Endothelial cell of umbilical vein (primary cell): ENCODE data around the gene GSPT1.
"Not testable (repeated sequence)": the region's sequence is repeated elsewhere in the genome, so short reads cannot be mapped to it uniquely, and the experiment has no call there.

Experiments used
- GATA2 ChIP-seq: IDR thresholded peaks from 2 replicates; pipeline ENCODE4 v1.7.0; 2011; ENCODE audit warnings: low read depth, mild to moderate bottlenecking, moderate library complexity, mixed read lengths, low read length; ENCODE audit not compliant: insufficient read length, insufficient read depth
- TF ChIP-seq, protein P1 (sequence below), 2 donors: IDR thresholded peaks; 1 replicate in 1 of 2; 2 replicates in 1 of 2; pipeline ENCODE4 v1.5.1; 2011; ENCODE audit warnings: low read length in 2 of 2, mild to moderate bottlenecking in 2 of 2, moderate library complexity in 2 of 2, control low read depth in 1 of 2, inconsistent platforms in 1 of 2, low read depth in 1 of 2; ENCODE audit not compliant: insufficient read depth in 1 of 2; ENCODE audit errors: extremely low read depth in 1 of 2

DNA sequence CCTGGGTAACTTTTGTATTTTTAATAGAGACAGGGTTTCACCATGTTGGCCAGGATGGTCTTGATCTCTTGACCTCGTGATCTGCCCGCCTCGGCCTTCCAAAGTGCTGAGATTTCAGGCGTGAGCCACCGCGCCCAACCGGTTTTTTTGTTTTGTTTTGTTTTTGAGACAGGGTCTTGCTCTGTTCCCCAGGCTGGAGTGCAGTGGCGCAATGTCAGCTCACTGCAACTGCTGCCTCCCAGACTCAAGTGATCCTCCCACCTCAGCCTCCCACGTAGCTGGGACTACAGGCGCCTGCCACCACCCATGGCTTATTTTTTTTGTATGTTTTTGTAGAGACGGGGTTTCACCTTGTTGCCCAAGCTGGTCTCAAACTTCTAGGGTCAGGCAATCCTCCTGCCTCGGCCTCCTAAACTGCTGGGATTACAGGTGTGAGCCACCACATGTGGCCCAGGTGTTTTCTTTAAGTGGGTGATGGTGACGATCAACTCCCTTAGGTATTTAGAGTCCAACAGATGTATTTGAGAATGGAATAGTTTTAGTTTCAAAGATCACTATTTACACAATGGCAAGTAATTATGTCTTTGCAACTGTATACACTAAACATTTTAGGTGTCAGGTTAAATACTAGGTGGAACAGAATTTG is 90.1 kb downstream of the GSPT1 start:
- TF ChIP-seq, protein P1, sequence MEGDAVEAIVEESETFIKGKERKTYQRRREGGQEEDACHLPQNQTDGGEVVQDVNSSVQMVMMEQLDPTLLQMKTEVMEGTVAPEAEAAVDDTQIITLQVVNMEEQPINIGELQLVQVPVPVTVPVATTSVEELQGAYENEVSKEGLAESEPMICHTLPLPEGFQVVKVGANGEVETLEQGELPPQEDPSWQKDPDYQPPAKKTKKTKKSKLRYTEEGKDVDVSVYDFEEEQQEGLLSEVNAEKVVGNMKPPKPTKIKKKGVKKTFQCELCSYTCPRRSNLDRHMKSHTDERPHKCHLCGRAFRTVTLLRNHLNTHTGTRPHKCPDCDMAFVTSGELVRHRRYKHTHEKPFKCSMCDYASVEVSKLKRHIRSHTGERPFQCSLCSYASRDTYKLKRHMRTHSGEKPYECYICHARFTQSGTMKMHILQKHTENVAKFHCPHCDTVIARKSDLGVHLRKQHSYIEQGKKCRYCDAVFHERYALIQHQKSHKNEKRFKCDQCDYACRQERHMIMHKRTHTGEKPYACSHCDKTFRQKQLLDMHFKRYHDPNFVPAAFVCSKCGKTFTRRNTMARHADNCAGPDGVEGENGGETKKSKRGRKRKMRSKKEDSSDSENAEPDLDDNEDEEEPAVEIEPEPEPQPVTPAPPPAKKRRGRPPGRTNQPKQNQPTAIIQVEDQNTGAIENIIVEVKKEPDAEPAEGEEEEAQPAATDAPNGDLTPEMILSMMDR (IDR thresholded peaks at IDR 0.05; ENCODE audit: extremely low read depth in 1 of 2, insufficient read depth in 1 of 2, low read depth in 1 of 2, low read length in 2 of 2): not testable (repeated sequence)
- not testable (repeated sequence) for TF ChIP-seq GATA2
